GM18498 (cell line): ENCODE measurements around the gene DYNC1I1.

Source experiments
- ATAC-seq: cut with Tn5 transposase; IDR thresholded peaks from one replicate; pipeline ENCODE4 v1.9.1; 2021; ENCODE audit warnings: mild to moderate bottlenecking, moderate library complexity; ENCODE audit not compliant: unreplicated experiment

Gene DYNC1I1

GRCh38 chr7:95788258-95788657 lies 15.9 kb downstream of the DYNC1I1 start:
- no peak for ATAC-seq

GRCh38 chr7:95788884-95789283 lies 16.5 kb downstream of the DYNC1I1 start:
- no peak for ATAC-seq

- ATAC-seq: no peak
Observed at GRCh38 chr7:95793658-95794057, 21.3 kb downstream of the DYNC1I1 start.

- ATAC-seq: peak; percentile 54
Observed at GRCh38 chr7:95794917-95795515, 22.7 kb downstream of the DYNC1I1 start.

GRCh38 chr7:95796617-95797016 lies 24.3 kb downstream of the DYNC1I1 start:
- no peak for ATAC-seq

- ATAC-seq: no peak
Observed at GRCh38 chr7:95798401-95798930, 26.1 kb downstream of the DYNC1I1 start.

- no peak for ATAC-seq
Observed at GRCh38 chr7:95800787-95801186, 28.4 kb downstream of the DYNC1I1 start.

GRCh38 chr7:95802270-95802669 lies 29.9 kb downstream of the DYNC1I1 start:
- ATAC-seq: no peak

GRCh38 chr7:95804052-95804451 lies 31.7 kb downstream of the DYNC1I1 start:
- no peak for ATAC-seq

GRCh38 chr7:95805909-95806308 lies 33.6 kb downstream of the DYNC1I1 start:
- ATAC-seq: no peak

- ATAC-seq: no peak
Observed at GRCh38 chr7:95808396-95808795, 36.0 kb downstream of the DYNC1I1 start.

- ATAC-seq: no peak
Observed at GRCh38 chr7:95811846-95812445, 39.6 kb downstream of the DYNC1I1 start.

- no peak for ATAC-seq
Observed at GRCh38 chr7:95814721-95815120, 42.4 kb downstream of the DYNC1I1 start.

GRCh38 chr7:95817866-95818640 lies 45.7 kb downstream of the DYNC1I1 start:
- ATAC-seq: no peak

GRCh38 chr7:95820778-95821177 lies 48.4 kb downstream of the DYNC1I1 start:
- ATAC-seq: no peak

- no peak for ATAC-seq
Observed at GRCh38 chr7:95822717-95823116, 50.4 kb downstream of the DYNC1I1 start.

- no peak for ATAC-seq
Observed at GRCh38 chr7:95824616-95825015, 52.3 kb downstream of the DYNC1I1 start.

GRCh38 chr7:95828824-95829790 lies 56.8 kb downstream of the DYNC1I1 start:
- no peak for ATAC-seq

GRCh38 chr7:95840953-95841950 lies 68.9 kb downstream of the DYNC1I1 start:
- peak; percentile 92 for ATAC-seq

GRCh38 chr7:95843286-95843685 lies 70.9 kb downstream of the DYNC1I1 start:
- ATAC-seq: no peak
